Adipocyte (in vitro differentiated cells): ENCODE results near the gene PREPL.

Experiments used
- DNase-seq: peaks from one replicate; pipeline ENCODE4 v3.0.0-alpha.2; 2015; ENCODE audit warnings: low read depth
- H3K27me3 ChIP-seq: replicated peaks from 2 replicates; pipeline ENCODE4 v1.7.0; 2013; ENCODE audit warnings: mild to moderate bottlenecking, low read length, moderate library complexity; ENCODE audit not compliant: control insufficient read depth, insufficient read depth
- H3K36me3 ChIP-seq: 2 replicates; pipeline ENCODE4 v1.7.0; 2013; ENCODE audit warnings: low read length, mild to moderate bottlenecking, moderate library complexity; ENCODE audit not compliant: control insufficient read depth, insufficient read depth, severe bottlenecking
- H3K4me1 ChIP-seq: 2 replicates; pipeline ENCODE4 v1.7.0; 2013; ENCODE audit warnings: mild to moderate bottlenecking, low read length, moderate library complexity; ENCODE audit not compliant: control insufficient read depth, insufficient read depth
- H3K4me3 ChIP-seq: 2 replicates; pipeline ENCODE4 v1.7.0; 2013; ENCODE audit warnings: mild to moderate bottlenecking, low read length, moderate library complexity
- H3K9ac ChIP-seq: 2 replicates; pipeline ENCODE4 v1.7.0; 2013; ENCODE audit warnings: mild to moderate bottlenecking, low read length, moderate library complexity
- H3K9me3 ChIP-seq: 2 replicates; pipeline ENCODE4 v1.7.0; 2013; ENCODE audit warnings: mild to moderate bottlenecking, low read length, moderate library complexity; ENCODE audit not compliant: control insufficient read depth

Gene PREPL

GRCh38 chr2:44367591-44367990 lies 6.3 kb upstream of the PREPL start:
- H3K4me3 ChIP-seq, result no peak overlapping the region
- no peaks in the 10 kb centered on the region for H3K9me3 ChIP-seq
- no peak overlapping the region for H3K9ac ChIP-seq
- no peak for DNase-seq
- H3K27me3 ChIP-seq, result no peaks in the 10 kb centered on the region
- H3K4me1 ChIP-seq, result peaks cover 8% of the 10 kb centered on the region
- H3K36me3 ChIP-seq, result no peaks in the 10 kb centered on the region

- Histone ChIP-seq H3K9me3 (no peaks in the 10 kb centered on the region), H3K4me3 (no peak overlapping the region), H3K4me1 (peaks cover 15% of the 10 kb centered on the region), H3K36me3 (no peaks in the 10 kb centered on the region), H3K9ac (no peak overlapping the region), H3K27me3 (no peaks in the 10 kb centered on the region)
- DNase-seq, result no peak
Observed at GRCh38 chr2:44364604-44365003, 3.3 kb upstream of the PREPL start.

GRCh38 chr2:44362207-44363015 lies 1.1 kb upstream of the PREPL start:
- Histone ChIP-seq H3K9ac (peak overlapping the region; percentile 94), H3K4me1 (peaks cover 15% of the 10 kb centered on the region), H3K27me3 (no peaks in the 10 kb centered on the region), H3K36me3 (no peaks in the 10 kb centered on the region), H3K9me3 (no peaks in the 10 kb centered on the region), H3K4me3 (peak overlapping the region; percentile 96)
- peak; percentile 80 for DNase-seq

- DNase-seq, result peak; percentile 54
- Histone ChIP-seq H3K9me3 (no peaks in the 10 kb centered on the region), H3K9ac (peak overlapping the region; percentile 94), H3K27me3 (no peaks in the 10 kb centered on the region), H3K4me1 (peaks cover 15% of the 10 kb centered on the region), H3K36me3 (no peaks in the 10 kb centered on the region), H3K4me3 (peak overlapping the region; percentile 96)
Observed at GRCh38 chr2:44360749-44361329, 455 bp downstream of the PREPL start.

GRCh38 chr2:44358503-44358902 lies 2.8 kb downstream of the PREPL start:
- Histone ChIP-seq H3K9ac (no peak overlapping the region), H3K4me3 (no peak overlapping the region), H3K9me3 (no peaks in the 10 kb centered on the region), H3K27me3 (no peaks in the 10 kb centered on the region), H3K36me3 (no peaks in the 10 kb centered on the region), H3K4me1 (peaks cover 15% of the 10 kb centered on the region)
- peak; percentile 18 for DNase-seq

GRCh38 chr2:44354761-44355160 lies 6.5 kb downstream of the PREPL start:
- Histone ChIP-seq H3K4me1 (peaks cover 27% of the 10 kb centered on the region), H3K36me3 (no peaks in the 10 kb centered on the region), H3K27me3 (no peaks in the 10 kb centered on the region), H3K4me3 (no peak overlapping the region), H3K9ac (no peak overlapping the region), H3K9me3 (no peaks in the 10 kb centered on the region)
- no peak for DNase-seq

- Histone ChIP-seq H3K27me3 (no peaks in the 10 kb centered on the region), H3K36me3 (no peaks in the 10 kb centered on the region), H3K4me3 (no peak overlapping the region), H3K9me3 (no peaks in the 10 kb centered on the region), H3K9ac (no peak overlapping the region), H3K4me1 (peaks cover 43% of the 10 kb centered on the region)
- DNase-seq, result no peak
Observed at GRCh38 chr2:44352510-44352909, 8.8 kb downstream of the PREPL start.

- Histone ChIP-seq H3K9me3 (no peaks in the 10 kb centered on the region), H3K36me3 (no peaks in the 10 kb centered on the region), H3K9ac (peak overlapping the region; percentile 45), H3K4me3 (peak overlapping the region; percentile 48), H3K4me1 (peaks cover 48% of the 10 kb centered on the region), H3K27me3 (no peaks in the 10 kb centered on the region)
- peak; percentile 68 for DNase-seq
Observed at GRCh38 chr2:44351676-44352075, 9.6 kb downstream of the PREPL start.

- H3K27me3 ChIP-seq, result no peaks in the 10 kb centered on the region
- peaks cover under 1% of the 10 kb centered on the region for H3K36me3 ChIP-seq
- H3K4me1 ChIP-seq, result peaks cover 48% of the 10 kb centered on the region
- peak overlapping the region; percentile 45 for H3K9ac ChIP-seq
- DNase-seq, result peak; percentile 57
- H3K4me3 ChIP-seq, result peak overlapping the region; percentile 48
- H3K9me3 ChIP-seq, result no peaks in the 10 kb centered on the region
Observed at GRCh38 chr2:44351088-44351487, 10.2 kb downstream of the PREPL start.

- Histone ChIP-seq H3K36me3 (peaks cover 13% of the 10 kb centered on the region), H3K4me3 (no peak overlapping the region), H3K9ac (no peak overlapping the region), H3K4me1 (peaks cover 48% of the 10 kb centered on the region), H3K9me3 (no peaks in the 10 kb centered on the region), H3K27me3 (no peaks in the 10 kb centered on the region)
- DNase-seq, result no peak
Observed at GRCh38 chr2:44349506-44349905, 11.8 kb downstream of the PREPL start.

- Histone ChIP-seq H3K9ac (peak overlapping the region; percentile 3), H3K36me3 (peaks cover 24% of the 10 kb centered on the region), H3K4me1 (peaks cover 48% of the 10 kb centered on the region), H3K9me3 (no peaks in the 10 kb centered on the region), H3K4me3 (peak overlapping the region; percentile 57), H3K27me3 (no peaks in the 10 kb centered on the region)
- DNase-seq, result peak; percentile 76
Observed at GRCh38 chr2:44348400-44348799, 12.9 kb downstream of the PREPL start.
